GM13976 (cell line): Measurements from ENCODE around the gene YIF1B.

ENCODE experiments used
- DNase-seq: peaks from one replicate; pipeline ENCODE4 v3.0.0; 2012; ENCODE audit warnings: low spot score
- CTCF ChIP-seq: IDR thresholded peaks from 2 replicates; pipeline ENCODE4 v1.5.1; 2012; ENCODE audit warnings: borderline replicate concordance, mild to moderate bottlenecking; ENCODE audit not compliant: insufficient read depth; ENCODE audit errors: extremely low read depth, missing control alignments, control extremely low read depth
- in situ Hi-C: fragments of 300-500 bp; cut with MboI; formaldehyde crosslinking; loops from one replicate; pipeline ENCODE4 v1.12.0; 2022; ENCODE audit warnings: low sequenced_read_pairs, mixed read lengths, inconsistent platforms; ENCODE audit not compliant: unreplicated experiment

YIF1B gene

DNA sequence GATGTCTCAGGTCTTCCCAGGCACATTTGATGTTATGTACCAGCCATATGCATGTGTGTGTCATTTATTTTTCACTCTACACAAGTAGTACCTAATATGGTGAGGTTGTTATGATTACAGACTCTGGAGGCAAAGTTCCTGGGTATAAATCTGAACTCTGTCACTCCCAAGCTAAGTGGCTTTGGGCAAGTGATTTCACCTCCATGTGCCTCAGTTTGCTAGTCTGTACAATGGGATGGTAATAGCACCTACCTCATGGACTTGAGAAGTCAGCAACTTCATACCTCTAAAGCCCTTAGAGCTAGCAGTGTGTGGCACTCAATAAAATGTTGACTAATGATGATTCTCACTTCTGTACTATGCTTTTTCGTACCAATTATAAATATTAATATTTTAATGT, 16.0 kb upstream of the YIF1B start:
- DNase-seq, result no peak
- TF ChIP-seq CTCF, result no peak
- in situ Hi-C loops, result loop anchor here (5.0 to 10.0 kb wide), 2 partner anchors 94 to 437 kb away; no protein-coding TSS in a partner anchor

GRCh38 chr19:38329651-38330050, 13.9 kb upstream of the YIF1B start:
- no peak for DNase-seq
- in situ Hi-C loops, result loop anchor here (5.0 to 10.0 kb wide), 2 partner anchors 92 to 435 kb away; no protein-coding TSS in a partner anchor
- TF ChIP-seq CTCF, result no peak

GRCh38 chr19:38326591-38326990, 10.8 kb upstream of the YIF1B start:
- in situ Hi-C loops, result no loop called here
- DNase-seq, result no peak
- no peak for TF ChIP-seq CTCF

DNA sequence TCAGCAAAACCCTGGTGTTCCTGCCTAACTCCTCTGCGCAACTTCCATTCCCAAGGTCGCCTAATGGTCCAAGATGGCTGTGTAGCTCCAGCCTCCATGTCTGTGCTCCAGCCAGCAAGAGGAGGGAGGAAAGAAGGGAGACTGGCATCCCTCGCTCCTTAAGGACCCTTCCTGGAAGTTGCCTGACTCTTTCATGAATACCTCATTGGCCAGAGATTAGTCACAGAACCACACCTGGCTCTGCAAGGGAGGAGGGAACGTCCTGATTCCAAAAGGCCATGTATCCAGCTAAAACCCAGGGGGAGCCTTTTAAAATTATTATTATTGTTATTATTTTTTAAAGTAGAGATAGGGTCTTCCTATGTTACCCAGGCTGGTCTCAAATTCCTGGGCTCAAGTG, 8.7 kb upstream of the YIF1B start:
- in situ Hi-C loops, result no loop called here
- DNase-seq, result no peak
- no peak for TF ChIP-seq CTCF

DNA sequence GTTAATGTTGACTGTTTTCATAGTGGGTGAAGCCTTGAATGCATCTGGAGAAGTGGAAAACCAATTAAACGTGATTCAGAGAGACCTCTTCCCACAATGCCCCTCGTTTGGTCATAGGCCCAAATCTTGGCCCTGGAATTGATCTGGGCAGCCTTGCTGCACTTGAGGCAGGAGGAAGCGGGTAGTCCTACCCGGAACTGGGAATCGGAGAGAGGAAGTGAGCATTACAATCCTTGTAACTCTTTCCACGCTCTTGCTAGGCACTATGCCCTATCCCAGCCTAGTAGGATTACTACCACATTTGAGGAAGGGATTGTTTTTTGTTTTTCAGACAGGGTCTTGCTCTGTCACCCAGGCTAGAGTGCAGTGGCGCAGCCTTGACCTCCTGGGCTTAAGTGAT, 7.5 kb upstream of the YIF1B start:
- no peak for DNase-seq
- in situ Hi-C loops, result no loop called here
- no peak for TF ChIP-seq CTCF

DNA sequence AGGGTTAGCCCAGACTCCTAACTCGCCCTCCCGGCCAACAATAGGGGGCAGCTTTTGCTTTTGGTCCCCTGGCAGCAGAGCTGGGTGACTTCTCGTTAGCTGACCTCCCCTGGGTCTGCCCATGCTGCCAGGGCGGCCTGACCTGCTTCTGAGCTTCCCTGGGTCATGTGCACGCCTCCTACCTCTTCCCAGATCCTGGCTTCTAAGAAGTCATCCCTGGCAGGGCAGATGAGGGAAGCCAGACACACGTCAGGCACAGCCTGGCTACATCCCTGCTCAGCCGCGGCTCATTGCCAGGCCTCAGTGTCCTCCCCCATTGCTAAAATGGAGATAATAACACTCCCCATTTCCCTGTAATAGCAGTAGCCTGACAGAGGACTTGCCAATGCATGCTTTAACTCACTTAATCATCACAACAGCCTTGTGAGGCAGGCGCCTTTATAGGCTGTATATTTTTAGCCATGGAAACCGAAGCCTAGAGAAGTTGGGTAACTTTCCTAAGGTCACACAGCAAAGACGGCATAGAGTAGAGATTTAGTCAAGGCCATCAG, 6.0 kb upstream of the YIF1B start:
- TF ChIP-seq CTCF, result no peak
- no peak for DNase-seq
- in situ Hi-C loops, result no loop called here
